NB4 (cell line): ENCODE data around the gene NPIPB6.

Source experiments
- DNase-seq: peaks from one replicate; pipeline ENCODE4 v3.0.0; 2010; ENCODE audit warnings: low read depth
- H3K4me3 ChIP-seq: one replicate; pipeline ENCODE4 v1.5.1; 2011; ENCODE audit warnings: mild to moderate bottlenecking, low read depth, low read length, moderate library complexity
- MYC ChIP-seq: IDR thresholded peaks from 2 replicates; pipeline ENCODE4 v1.6.1; 2011; ENCODE audit warnings: low read depth, low read length
- POLR2A ChIP-seq: IDR thresholded peaks from 2 replicates; pipeline ENCODE4 v1.6.1; 2011; ENCODE audit warnings: mild to moderate bottlenecking; ENCODE audit not compliant: insufficient read length; ENCODE audit errors: extremely low read depth
- TF ChIP-seq, protein P1 (sequence below): IDR thresholded peaks from one replicate; pipeline ENCODE4 v1.5.1; 2012; ENCODE audit warnings: low read depth, low read length
- TF ChIP-seq, protein P2 (sequence below): IDR thresholded peaks from 2 replicates; pipeline ENCODE4 v1.6.1; 2011; ENCODE audit warnings: low read depth, low read length

The NPIPB6 gene

DNA sequence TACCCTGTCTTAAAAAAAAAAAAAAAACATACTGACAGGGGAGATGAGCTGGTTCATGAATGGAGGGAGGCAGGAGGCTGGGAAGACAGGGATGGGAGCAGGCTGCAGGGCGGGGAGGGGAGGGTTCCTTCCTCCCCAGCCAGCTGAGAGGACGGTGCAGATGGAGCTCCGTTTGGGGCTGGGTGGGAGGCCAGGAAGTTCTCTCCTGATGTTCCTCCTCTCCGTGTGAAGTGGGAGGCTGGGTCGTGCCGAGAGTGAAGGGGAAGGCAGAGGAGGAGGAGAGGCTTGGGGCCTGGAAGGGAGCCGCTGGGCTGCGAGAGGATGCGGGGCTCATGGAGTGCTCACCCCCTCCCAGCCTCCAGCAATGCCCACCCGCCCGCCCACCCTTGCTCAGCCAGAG, 49.7 kb downstream of the NPIPB6 start:
- DNase-seq = no peak
- TF ChIP-seq MYC = no peak
- TF ChIP-seq, protein P1, sequence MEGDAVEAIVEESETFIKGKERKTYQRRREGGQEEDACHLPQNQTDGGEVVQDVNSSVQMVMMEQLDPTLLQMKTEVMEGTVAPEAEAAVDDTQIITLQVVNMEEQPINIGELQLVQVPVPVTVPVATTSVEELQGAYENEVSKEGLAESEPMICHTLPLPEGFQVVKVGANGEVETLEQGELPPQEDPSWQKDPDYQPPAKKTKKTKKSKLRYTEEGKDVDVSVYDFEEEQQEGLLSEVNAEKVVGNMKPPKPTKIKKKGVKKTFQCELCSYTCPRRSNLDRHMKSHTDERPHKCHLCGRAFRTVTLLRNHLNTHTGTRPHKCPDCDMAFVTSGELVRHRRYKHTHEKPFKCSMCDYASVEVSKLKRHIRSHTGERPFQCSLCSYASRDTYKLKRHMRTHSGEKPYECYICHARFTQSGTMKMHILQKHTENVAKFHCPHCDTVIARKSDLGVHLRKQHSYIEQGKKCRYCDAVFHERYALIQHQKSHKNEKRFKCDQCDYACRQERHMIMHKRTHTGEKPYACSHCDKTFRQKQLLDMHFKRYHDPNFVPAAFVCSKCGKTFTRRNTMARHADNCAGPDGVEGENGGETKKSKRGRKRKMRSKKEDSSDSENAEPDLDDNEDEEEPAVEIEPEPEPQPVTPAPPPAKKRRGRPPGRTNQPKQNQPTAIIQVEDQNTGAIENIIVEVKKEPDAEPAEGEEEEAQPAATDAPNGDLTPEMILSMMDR = no peak
- H3K4me3 ChIP-seq = no peak overlapping the region

DNA sequence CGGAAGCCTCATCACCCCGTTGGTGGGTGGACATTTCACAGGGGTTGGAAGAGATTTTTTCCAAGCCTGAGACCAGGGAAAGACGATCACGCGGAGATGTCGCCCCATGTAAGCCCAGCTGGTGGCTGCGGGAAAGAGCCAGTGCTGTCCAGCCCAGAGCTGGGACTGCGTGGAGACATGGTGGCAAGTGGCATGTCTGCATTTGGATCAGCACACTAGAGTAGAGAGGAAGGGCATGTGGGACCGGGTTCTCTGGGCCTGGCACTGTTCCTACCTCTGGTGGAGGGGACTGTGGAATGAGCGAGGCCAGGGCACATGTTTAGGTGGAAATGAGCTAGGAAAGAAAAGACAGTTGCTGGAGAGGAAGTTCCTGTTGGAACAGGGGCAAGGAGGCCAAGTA, 51.0 kb downstream of the NPIPB6 start:
- no peak for DNase-seq
- no peak overlapping the region for H3K4me3 ChIP-seq
- TF ChIP-seq, protein P1 = no peak
- TF ChIP-seq POLR2A (no peak), MYC (no peak)
- TF ChIP-seq, protein P2, sequence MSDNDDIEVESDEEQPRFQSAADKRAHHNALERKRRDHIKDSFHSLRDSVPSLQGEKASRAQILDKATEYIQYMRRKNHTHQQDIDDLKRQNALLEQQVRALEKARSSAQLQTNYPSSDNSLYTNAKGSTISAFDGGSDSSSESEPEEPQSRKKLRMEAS = no peak

DNA sequence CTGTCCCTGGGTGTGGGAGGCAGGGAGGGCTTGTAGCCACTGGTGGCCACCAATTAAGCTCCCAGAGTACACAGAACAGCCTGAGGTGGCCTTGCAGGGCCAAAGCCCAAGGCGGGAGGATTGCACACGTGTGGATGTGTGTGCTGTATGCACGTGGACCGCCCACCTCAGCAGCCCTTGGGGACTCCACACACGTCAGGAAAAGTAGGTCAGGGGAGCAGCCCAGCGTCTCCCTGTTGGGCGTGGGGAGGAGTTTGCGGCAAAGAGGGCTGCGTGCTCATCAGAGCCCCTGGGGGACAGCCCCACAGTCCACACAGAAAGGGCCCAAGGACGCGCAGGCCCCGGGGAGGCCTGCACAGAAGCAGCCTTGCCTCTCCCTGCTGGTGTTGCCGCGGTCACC, 51.4 kb downstream of the NPIPB6 start:
- no peak for DNase-seq
- TF ChIP-seq, protein P1 = no peak
- no peak for TF ChIP-seq POLR2A
- H3K4me3 ChIP-seq = no peak overlapping the region

DNA sequence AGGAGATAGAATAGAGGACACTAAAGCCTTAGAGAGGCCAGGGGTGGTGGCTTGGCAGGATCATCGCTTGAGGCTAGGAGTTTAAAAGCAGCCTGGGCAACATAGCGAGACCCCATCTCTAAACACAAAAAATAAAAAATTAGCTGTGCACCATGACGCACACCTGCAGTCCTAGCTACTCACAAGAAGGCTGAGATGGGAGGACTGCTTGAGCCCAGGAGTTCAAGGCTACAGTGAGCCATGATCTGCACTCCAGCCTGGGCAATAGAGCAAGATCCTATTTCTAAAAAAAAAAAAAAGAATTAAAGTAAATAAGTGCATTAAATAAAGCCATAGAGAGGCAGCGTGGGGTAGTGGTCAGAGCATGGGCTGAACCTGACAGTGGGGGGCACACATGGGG, 51.9 kb downstream of the NPIPB6 start:
- TF ChIP-seq MYC (no peak), POLR2A (no peak)
- TF ChIP-seq, protein P1 = no peak
- TF ChIP-seq, protein P2 = no peak
- DNase-seq = no peak
- no peak overlapping the region for H3K4me3 ChIP-seq

DNA sequence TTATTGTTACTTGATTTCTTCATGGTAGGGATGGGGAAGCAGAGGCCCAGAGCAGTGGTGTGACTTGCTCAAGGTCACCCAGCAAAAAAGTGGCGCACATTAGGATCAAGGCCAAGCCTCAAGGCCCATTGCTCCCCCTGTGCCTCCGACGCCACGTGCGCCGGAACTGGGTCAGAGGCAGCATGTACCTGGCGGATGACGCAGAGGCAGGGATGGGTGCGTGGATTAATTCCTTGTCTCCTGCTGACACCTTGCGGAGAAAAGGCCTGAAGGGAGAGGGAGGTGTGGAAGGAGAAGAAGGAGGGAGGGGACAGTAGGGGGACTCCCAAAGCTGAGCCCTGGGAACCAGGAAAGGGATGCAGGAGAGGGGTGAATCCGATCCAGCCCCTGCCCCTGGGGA, 52.5 kb downstream of the NPIPB6 start:
- H3K4me3 ChIP-seq = no peak overlapping the region
- TF ChIP-seq MYC = no peak
- TF ChIP-seq, protein P2 = no peak
- TF ChIP-seq, protein P1 = no peak
- no peak for TF ChIP-seq POLR2A
- no peak for DNase-seq

DNA sequence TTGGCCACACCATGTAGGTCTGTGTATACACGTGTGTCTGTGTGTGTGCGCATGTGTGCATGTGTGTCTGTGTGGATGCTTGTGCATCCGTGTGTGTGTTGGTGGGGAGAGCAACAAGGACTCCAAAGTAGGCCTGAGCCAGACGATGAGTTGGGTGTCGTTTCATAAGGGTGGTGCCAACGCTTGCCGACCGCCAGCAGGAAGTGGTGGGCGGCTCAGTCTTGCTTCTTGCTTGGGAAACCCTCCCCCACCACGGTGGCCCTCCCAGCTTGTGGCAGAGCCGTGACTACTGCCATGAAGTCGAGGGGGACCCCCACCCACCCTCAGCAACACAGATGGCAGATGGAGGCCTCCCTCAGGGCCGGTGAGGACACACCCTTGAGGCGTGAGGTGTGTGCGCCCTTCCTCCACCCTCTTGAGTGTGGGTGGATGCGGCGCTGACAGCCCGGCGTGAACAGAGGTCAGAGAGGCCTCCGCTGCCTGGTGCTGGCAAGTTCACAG, 53.4 kb downstream of the NPIPB6 start:
- TF ChIP-seq MYC = peak; percentile 54
- TF ChIP-seq, protein P1 = no peak
- TF ChIP-seq, protein P2 = peak; percentile 54
- DNase-seq = peak; percentile 87
- H3K4me3 ChIP-seq = no peak overlapping the region
